Glomerular visceral epithelial cell (primary cell): ENCODE measurements around the gene DGCR8.

Experiments used
- DNase-seq: peaks from one replicate; pipeline ENCODE4 v3.0.0-alpha.2; 2016; ENCODE audit errors: extremely low spot score

DGCR8 gene

DNA sequence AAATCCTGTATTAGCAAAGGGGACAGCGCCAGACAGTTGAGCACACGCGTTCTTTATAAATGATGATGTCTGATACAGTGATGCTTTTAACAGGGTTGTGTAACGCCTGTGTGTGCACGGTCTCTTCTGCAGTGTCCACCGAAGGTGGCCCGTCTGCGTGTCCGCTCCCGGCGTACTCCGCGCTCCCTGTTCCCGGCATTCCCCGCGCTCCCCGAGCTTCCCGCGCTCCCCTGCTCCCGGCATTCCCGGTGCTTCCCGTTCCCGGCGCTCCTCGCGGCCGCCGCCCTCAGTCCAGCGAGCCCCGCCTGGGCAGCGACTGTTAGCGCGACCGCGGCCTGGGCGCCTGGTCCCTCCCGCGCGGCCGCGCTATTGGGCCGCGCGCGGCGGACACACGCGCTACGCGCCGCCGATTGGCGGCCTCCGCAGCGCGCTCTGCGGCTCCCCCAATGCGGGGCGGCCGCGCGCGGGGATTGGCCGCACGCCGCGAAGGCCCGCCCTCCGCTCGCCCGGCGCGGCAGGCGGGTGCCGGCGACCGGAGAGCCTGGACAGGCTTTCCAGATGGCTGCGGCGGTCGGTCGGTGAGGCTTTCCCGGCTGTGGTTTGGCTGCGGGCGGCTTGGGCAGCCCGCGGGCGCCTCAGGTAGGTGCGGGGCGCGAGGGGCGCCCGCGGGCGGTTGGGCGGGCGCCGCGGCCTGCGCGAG is at the start of gene DGCR8:
TSS of gene DGCR8 (plus strand) at position 497 of the 700 bp plus-strand sequence. CDS start 5,723 bp downstream, outside the sequence.
- DNase-seq, result peak; percentile 92

DNA sequence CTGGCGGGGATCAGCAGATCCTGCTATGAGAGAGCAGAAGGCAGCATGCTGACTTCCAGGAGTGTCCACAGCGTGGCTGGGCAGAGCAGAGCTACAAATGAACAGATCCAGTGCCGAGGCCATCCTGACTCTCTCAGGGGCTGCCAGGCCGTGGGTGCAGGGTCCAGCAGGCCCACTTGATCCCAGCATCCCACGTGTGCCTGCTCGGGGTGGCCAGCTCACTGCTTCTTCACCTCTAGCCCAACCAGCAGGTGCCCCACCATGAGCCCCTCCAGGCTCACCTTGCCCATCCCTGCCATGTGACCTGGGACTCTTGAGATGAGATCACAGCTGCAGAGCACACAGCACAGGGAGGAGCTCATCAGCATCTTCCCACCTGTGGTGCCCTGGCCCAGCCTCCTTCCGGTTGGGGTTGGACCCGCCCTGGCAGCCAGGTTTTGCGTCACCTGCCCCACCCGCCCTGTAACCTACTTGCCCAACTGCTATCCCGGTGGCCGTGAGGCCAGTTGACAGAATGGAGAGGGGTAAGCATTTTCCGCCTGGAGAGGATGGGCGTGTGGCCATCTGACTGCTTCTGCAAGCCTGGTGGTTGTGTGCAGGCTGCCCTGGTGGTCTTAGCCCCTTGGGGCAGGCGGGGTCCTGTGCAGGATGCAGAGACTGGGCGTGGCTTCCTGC is 48.2 kb upstream of the DGCR8 start:
- no peak for DNase-seq

DNA sequence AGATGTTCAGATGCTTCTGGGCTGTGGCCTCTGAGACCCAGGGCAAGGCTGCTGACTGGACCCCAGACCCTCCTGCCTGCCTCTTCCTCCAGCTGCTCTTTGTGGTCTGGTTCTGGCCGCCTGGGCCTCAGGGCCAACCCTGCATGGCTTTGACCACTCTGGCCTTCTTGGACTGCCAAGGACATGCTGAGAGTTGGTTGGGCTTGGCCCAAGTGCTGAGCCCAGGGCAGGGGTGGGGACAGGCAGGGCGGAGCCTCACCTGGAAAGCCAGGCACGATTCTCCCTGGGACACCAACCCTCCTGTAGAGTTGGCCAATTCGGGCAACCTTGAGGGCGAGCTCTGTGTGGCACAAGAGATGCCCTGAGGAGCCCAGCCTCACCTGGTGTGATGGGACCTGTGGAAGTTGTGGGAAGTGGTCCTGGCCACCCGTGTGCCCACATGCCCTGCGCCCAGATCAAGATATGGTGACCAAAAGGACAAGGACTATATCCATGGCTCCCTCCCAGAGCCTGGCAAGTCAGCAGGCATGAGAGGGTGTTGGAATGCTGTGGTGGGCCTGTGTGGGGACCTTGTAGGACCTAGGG is 47.5 kb upstream of the DGCR8 start:
- DNase-seq, result no peak

DNA sequence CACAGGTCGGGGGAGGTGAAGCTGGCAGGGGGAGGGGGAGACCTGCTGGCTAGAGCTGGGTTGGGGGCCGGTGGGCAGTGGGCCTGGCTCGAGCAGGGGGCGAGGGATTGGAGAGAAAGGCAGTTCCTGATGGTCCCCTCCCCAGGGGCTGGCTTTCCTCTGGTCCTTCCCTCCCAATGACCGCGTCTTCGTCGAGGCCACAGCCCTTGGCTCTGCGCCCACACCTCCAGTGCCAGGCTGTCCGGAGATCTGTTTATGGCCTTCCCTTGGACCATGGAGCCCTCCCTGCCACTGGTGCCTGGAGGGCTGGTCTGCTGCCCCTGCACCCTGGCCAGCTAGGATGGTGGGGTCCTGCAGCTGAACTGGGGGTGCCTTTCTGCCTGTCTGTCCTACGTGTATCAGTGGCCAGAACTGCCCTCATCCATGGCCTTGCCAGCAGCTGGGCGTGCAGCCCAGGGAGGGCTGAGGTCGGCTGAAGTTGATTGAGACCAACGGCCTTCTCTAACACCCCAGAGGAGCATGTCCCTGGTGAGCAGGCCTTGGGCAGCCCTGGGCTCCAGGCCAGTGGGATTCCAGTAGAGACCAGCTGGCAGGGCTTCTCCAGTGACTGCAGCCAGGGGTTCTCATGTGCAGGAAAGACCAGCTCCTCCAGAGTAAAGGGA is 46.9 kb upstream of the DGCR8 start:
- DNase-seq, result no peak

DNA sequence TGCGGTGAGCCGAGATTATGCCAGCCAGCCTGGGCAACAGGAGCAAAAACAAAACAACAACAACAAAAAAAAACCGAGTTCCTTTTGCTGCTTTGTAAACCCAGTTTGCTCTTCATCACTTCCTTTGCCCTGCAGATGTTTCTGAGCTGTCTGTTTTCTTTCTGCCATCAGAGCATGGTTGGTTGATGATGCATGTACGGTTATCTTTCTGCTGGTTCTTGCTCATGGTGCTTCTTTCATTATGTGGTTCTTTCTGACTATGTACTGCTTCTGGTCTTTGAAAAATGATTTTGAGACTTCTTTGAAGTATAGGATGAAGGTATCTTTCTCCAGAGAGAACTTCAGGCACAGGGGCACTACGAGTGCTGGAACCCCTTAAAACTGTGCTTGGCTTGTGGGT is 45.9 kb upstream of the DGCR8 start:
- no peak for DNase-seq

DNA sequence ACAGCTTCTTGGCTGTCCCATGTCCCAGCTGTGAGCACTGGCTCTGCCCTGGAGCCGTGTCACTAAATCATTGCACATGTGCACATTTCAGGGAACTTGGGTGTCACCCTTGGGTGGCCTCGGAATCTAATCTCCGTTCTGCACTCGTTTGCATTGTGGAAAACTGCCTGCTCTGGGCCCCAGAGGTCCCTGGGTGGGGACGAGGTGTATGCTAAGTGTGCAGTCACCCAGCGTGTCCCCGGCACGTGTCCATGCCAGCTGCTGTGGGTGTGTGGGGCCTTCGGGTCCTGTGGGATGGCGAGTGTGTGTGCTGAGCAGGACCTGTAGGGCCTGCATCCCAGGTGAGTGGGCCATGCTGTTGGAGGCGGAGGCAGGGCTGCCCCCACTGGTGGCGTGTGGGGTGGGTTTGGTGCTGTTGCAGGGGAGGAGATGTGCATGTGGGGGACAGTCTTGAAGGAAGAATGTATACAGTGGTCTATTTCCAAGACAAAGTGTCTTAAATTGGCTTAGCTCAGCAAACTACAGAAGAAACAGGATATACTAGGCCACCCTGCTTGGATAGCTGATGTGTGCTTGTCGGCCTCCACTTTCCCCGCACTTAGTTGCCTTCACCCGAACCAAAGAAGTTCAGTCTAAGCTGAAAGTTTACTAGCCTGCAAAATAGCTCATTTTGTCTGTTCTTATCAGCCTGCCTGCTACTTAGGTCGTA is 44.5 kb upstream of the DGCR8 start:
- no peak for DNase-seq

DNA sequence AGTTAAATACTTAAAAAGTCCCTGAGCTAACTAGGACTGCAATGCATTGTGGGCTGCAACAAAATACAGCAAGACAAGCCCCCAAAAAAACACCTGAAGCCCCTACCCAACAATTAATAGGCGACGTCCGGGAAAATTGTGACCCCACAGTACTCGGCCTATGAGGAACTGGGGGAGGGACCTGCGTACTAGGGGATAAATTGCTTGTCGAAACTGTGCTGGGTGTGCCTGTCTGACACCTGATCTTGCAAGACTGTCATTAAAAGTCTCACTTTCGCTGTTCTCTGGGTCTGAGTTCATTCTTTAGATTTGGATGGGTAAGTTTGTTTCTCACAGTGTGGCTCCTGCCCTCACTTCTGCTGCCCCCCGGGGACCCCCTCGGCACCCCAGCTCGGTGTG is 44.0 kb upstream of the DGCR8 start:
- no peak for DNase-seq

DNA sequence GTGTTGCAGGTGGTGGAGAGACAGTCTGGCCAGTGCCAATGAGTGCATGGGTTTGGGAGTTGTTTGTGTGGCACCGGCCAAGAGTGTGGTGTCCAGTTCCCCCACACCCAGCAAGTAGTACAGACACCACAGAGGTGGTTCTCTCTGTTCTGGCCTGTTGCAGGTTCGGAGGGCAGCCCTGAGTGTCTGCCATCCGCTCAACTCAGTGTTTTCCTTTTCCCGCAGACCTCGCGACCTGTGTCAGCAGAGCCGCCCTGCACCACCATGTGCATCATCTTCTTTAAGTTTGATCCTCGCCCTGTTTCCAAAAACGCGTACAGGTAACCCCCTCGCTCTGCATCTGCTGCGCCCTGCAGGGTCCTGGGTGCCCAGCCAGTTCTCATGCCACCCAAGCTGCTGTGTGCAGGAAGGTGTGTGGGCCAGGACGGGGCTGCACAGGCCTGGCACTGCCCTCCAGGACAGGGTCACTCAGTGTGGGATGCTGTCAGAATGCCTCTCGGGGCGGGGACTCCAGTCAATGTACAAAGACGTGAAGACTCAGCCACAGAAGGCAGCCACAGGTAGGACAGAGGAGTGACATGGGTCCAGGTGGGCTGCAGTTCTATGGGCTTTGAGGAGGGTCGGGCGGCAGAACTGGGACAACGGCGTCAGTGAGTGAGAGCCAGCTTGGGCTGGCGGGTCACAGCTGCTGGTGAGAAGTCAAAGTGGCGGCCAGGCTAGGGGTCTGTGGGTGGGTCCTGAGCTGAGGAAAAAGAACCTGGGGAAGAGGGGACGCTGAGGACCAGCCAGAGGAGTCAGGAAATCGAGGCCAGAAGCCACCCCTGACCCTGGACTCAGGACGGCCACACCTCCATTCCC is 43.3 kb upstream of the DGCR8 start:
- DNase-seq, result no peak

DNA sequence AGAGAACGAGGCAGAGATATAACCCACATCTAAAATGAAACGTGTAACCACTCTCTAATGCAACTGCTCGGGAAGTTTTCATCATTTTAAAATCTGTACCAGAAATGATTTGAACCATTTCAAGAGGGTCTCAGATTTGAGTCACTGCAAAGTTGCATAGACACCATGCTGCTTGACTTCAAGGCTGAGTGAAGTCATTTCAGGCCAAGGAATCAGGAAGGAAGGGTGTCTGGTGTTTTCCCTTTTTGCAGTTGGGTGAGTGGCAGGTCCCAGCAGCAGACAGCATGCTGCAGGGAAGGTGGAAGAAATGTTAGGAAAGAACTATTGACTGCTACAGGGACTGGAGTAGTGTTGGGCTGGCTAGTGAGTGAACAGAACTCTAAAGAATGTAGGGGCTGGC is 42.6 kb upstream of the DGCR8 start:
- no peak for DNase-seq

DNA sequence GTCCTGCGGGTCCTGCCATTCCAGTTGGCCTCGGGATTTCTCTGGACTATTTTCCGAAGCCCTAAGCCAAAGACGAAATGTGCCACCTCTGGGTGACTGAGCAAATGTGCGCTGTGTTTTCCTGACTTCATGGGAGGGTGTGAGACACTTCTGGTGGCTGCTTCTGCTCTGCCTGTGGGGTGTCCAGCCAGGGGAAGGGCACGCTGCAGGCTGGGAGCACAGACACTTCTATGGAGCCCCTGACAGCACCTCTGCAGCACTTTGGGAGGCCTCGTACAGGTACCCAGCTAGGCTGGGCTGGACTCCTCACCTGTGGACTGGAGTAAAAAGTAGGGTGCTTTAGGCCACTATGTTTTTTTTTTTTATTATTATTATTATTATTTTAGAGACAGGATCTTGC is 41.5 kb upstream of the DGCR8 start:
- no peak for DNase-seq

DNA sequence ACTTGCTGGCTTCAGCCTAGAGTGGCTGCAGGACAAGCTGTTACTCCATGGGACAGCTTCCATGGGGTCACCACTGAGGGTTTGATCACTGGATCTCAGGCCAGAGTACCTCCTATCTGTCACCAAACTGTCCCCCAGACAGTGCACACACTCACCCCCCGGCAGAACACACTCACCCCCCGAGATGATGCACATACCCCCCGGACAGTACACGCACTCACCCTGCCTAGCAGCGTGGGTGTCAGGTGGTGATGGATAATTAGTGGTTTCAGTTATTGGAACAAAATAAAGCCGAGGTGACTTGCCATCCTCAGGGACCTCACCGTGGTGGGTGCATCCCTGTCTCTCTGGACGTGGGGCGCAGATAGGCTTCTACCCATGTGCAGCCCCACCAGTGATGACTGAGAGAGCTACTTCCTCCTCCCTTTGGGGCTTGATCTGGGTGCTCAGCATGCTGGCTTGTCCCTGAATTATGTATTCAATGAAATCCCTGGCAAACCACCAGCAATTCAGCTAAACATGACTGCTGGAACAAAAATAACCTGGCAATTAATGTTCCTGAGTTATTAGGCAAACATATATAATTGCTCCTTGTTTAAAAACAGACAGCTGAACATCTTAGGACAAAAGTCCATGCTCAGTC is 40.2 kb upstream of the DGCR8 start:
- DNase-seq, result no peak

DNA sequence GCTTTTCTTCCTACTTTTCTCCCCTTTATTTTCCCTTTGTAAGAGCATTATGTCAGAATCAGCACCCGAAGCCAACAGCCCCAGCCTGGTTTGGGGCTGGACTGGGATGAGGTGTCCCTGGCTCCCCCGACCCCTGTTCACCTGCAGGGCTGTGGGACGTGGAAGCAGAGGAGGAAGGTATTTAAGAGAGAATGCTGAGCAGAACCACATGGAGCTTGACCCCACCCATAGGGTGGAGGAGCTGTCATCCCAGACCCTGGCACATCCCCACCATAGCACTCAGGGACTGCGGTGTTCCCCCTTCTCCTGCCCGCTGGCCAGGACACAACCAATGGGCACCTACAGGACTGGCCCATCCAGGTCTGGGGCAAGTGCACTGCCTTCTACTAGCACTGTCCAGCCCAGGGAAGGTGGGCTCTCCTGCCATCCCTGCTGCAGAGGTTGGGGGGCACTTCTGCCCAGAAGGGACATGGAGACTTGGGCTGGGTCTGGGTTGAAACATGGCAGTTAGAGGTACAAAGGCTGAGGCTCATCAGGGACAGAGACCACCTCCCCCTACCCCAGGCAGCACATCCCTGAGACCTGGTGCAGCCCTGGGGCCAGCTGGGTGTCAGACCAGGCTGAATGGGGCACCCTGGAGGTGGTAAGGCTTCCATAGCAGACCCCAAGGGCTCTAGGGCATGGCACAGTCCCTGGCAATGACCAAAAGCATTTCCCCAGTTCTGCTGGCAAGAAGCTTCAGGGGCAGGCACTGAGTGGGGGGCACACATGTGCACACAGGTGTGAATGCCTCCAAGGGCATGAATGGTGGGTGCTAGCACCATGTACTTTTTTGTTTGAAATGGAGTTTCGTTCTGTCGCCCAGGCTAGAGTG is 39.5 kb upstream of the DGCR8 start:
- DNase-seq, result no peak

DNA sequence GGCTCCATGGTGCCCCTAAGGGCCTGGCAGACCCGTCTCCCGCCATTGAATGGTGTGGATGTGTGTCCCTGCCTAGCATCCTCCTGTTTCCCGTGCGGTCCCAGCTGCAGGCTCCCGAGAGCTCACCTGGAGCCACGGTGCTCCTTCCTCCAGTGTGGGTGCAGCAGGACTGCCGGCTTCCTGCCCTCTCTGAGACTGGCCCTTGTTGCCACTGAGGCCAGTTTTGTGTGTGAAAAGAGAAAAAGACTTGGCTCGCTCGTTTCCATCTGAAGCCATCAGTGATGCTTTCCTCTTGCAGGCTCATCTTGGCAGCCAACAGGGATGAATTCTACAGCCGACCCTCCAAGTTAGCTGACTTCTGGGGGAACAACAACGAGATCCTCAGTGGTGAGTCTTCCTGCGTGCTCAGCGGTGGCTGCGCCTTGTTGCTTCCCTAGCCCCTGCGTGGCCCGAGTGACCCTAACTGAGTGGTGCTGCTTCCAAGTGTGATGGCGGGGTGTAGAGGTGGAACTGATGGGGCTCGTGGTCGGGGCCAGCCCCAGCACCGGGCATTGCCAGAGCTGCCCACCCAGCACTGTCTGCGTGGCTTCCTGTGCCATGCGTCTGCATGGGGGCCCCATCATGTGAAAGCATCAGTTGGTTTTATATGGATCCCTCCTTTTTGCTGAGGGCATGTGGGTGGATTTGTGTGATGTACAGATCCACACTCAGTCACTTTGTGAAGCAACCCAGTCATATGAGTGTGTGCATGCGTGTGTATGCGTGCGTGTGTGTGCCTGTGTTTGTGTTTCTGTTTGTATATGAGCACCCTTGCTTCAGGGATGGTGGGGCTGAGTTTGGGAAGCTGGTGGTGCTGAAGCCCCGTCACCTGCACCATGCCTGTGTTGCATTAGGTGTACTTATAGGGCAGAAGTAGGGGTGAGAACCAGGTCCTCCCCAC is 36.7 kb upstream of the DGCR8 start:
- DNase-seq, result no peak

DNA sequence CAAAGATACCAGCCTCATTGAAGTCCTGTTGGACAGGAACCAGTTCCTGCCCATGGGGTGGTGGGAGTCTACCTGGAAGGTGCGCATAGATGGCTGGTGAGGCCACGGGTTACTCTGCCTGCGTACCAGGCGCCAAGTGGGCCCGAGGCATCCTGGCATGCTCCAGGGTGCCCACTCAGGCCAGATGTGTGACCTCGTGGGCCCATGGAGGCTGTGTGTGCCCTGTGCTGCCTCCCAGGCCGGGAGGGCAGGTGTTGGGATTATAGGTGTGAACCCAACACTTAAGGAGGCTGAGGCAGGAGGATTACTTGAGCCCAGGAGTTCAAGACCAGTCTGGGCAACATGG is 36.1 kb upstream of the DGCR8 start:
- no peak for DNase-seq

DNA sequence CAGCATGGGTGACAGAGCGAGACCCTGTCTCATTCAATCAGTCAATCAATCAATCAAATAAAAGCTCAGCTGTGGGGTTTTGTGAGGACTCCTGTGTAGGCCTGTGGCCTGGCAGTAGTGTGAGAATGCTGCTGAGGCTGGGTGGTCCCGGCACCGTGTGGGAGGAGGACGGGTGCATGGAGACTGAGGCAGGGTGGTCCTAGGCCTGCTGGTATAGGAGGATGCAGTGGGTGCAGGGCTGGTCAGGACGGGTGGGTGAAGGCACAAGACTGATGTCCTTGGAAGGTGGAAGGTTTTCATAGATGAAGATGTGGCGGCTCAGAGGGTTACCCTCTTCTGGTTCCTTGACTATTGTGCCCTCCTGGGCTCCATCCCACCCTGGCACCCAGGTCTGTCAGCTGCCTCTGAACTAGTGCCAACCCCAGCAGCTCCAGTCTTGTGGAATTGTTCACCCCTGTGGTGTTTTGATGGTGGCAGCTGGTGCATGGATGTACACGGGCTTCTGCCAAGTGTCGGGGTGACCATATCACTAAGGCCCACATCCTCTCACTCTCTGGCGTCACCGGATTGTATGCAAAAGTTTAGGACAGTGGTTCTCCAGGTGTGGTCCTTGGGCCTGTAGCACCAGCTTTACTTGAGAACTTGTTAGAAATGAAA is 35.4 kb upstream of the DGCR8 start:
- DNase-seq, result no peak

DNA sequence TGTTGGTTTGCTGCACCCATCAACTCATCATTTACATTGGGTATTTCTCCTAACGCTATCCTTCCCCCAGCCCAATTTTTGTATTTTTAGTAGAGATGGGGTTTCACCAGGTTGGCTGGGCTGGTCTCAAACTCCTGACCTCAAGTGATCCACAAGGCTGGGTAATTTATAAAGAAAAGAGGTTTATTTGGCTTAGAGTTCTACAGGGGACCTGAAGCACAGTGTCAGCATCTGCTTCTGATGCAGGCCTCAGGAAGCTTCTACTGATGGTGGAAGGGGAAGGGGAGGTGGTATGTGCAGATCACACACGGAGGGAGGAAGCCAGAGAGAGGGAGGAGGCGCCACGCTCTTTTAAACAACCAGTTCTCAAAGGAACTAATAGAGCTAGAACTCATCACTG is 33.3 kb upstream of the DGCR8 start:
- no peak for DNase-seq

DNA sequence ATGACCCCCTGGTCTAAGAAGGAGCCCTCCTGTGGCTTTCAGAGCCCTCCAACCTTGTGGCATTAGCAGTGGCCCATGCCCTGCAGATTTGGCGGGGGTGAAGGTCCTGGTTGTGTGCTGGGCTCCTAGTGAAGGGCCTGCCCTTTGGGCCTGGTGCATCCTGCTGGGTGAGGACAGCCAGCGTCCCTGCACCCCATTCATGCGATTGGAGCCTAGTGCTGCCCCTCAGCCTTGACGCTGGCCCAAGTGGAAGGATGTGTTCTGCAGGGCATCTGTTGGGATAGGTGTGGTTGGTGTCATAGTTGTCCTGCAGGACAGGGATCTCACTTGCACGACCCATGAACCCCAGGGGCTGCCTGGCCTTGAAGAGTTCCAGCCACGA is 28.1 kb upstream of the DGCR8 start:
- no peak for DNase-seq
